Right lobe of liver (tissue), 6 donors: ENCODE measurements around the gene SEMA7A. TPM values are rescaled to one million over a fixed set of nuclear protein-coding genes. Genes with fewer than 3 reads are reported as not detected.

Experiments used
- ATAC-seq, 4 donors: fragments of 200-7000 bp; cut with Tn5 transposase; one replicate each; pipeline ENCODE4 v1.9.1; 2020; ENCODE audit warnings: mild to moderate bottlenecking in 4 of 4, moderate library complexity in 4 of 4
- DNase-seq, 3 donors: peaks; one replicate each; pipeline ENCODE4 v3.0.0-alpha.2; 2020
- H3K27ac ChIP-seq, 3 donors: fragments of 200-600 bp; one replicate each; pipeline ENCODE4 v1.8.0; 2022
- H3K27me3 ChIP-seq, 2 donors: fragments of 200-600 bp; one replicate each; pipeline ENCODE4 v1.8.0; 2022
- H3K36me3 ChIP-seq, 4 donors: fragments of 200-600 bp; sonication (generic) in 1 of 4; one replicate each; pipeline versions ENCODE4 v1.5.1 to v1.8.0; 2017 to 2022; ENCODE audit warnings: control low read depth in 1 of 4
- H3K4me1 ChIP-seq, 4 donors: fragments of 200-600 bp; sonication (generic) in 1 of 4; one replicate each; pipeline versions ENCODE4 v1.5.1 to v1.8.0; 2017 to 2022; ENCODE audit warnings: control low read depth in 1 of 4
- H3K4me3 ChIP-seq, 3 donors: fragments of 200-600 bp; one replicate each; pipeline ENCODE4 v1.8.0; 2022
- H3K9me3 ChIP-seq, 4 donors: fragments of 200-600 bp; sonication (generic) in 1 of 4; one replicate each; pipeline versions ENCODE4 v1.5.1 to v1.8.0; 2017 to 2022; ENCODE audit warnings: control low read depth in 1 of 4
- CTCF ChIP-seq, 4 donors: fragments of 200-600 bp in 3 of 4; fragments of 450-650 bp in 1 of 4; IDR thresholded peaks; one replicate each; pipeline versions ENCODE4 v1.5.1 to v1.8.0; 2016 to 2022; ENCODE audit warnings: antibody characterized with exemption in 4 of 4, mild to moderate bottlenecking in 2 of 4
- POLR2A ChIP-seq: fragments of 450-650 bp; IDR thresholded peaks from one replicate; pipeline ENCODE4 v1.6.1; 2017; ENCODE audit warnings: antibody characterized with exemption, mild to moderate bottlenecking
- WGBS: methylation state at CpG from one replicate; pipeline ENCODE4 v1.1.6; 2018; ENCODE audit warnings: low coverage, low lambda C conversion rate; ENCODE audit not compliant: insufficient coverage; ENCODE audit errors: missing lambda C conversion rate; 5-methylcytosine and 5-hydroxymethylcytosine counted together
- intact Hi-C, 2 donors: fragments of 100-400 bp; cut with DNase I; formaldehyde crosslinking; loops; one replicate each; pipeline versions ENCODE4 v1.11.2 to v1.14.1; 2022
- total RNA-seq, 6 experiments: library from RNA; depleted of rRNA in 2 of 6; stranded (reverse); fragments of >200 nt in 2 of 6; fragmentation: NEBNext Ultra II Directional in 3 of 6; extraction: Animal tissue kit (Norgen Biotek cat#: 25700) in 3 of 6; gene quantifications; one replicate each; pipeline versions ENCODE4 v1.1.0 to v1.2.4, GENCODE V29; 2016 to 2023
- donor health status: DM: no; HTN: yes; CAD: no.
- donor health status: DM: no; HTN: no; CAD: no.
- donor health status: DM: no; HTN: no; CAD: no.
- donor health status: DM: no; HTN: yes; CAD: no.
- donor health status: DM: no; HTN: yes; CAD: no.

SEMA7A gene
- total RNA-seq, 6 experiments from 2014 or later, result 0.42 to 2.4 (median 1.1) TPM

GRCh38 chr15:74421302-74422245 is 12.2 kb downstream of the SEMA7A start:
- ATAC-seq (no peak), DNase-seq (no peak)
- 81% methylated on average over 8 of the region's 20 CpGs for WGBS
- no peaks in the 10 kb centered on the region for H3K4me1 ChIP-seq
- H3K36me3 ChIP-seq, result no peaks in the 10 kb centered on the region
- no peaks in the 10 kb centered on the region for H3K27me3 ChIP-seq
- H3K4me3 ChIP-seq, result no peak overlapping the region
- TF ChIP-seq POLR2A (no peak), CTCF (IDR thresholded peaks at IDR 0.05) (no peak)
- no peaks in the 10 kb centered on the region for H3K9me3 ChIP-seq
- no peak overlapping the region for H3K27ac ChIP-seq
- intact Hi-C loops, result no loop called here

- ATAC-seq, result peak in 2 of 4 donors; percentile 33 to 43
- Histone ChIP-seq H3K4me3 (no peak overlapping the region), H3K27me3 (no peaks in the 10 kb centered on the region), H3K4me1 (no peaks in the 10 kb centered on the region), H3K27ac (no peak overlapping the region), H3K9me3 (no peaks in the 10 kb centered on the region), H3K36me3 (no peaks in the 10 kb centered on the region)
- intact Hi-C loops, result no loop called here
- no peak for DNase-seq
- TF ChIP-seq CTCF (IDR thresholded peaks at IDR 0.05), result no peak
- TF ChIP-seq POLR2A, result no peak
- WGBS, result 57% methylated on average over 3 of the region's 10 CpGs
Measured at GRCh38 chr15:74420193-74420905, 13.4 kb downstream of the SEMA7A start.

GRCh38 chr15:74419432-74419831 is 14.3 kb downstream of the SEMA7A start:
- H3K27me3 ChIP-seq, result no peaks in the 10 kb centered on the region
- TF ChIP-seq CTCF (IDR thresholded peaks at IDR 0.05) (no peak), POLR2A (no peak)
- 92% methylated on average over 2 of the region's 4 CpGs for WGBS
- intact Hi-C loops, result no loop called here
- H3K4me3 ChIP-seq, result no peak overlapping the region
- H3K27ac ChIP-seq, result no peak overlapping the region
- H3K4me1 ChIP-seq, result no peaks in the 10 kb centered on the region
- DNase-seq (no peak), ATAC-seq (no peak)
- no peaks in the 10 kb centered on the region for H3K9me3 ChIP-seq
- H3K36me3 ChIP-seq, result no peaks in the 10 kb centered on the region

- TF ChIP-seq POLR2A (no peak), CTCF (IDR thresholded peaks at IDR 0.05) (no peak)
- Histone ChIP-seq H3K4me3 (no peak overlapping the region), H3K27ac (no peak overlapping the region), H3K36me3 (no peaks in the 10 kb centered on the region), H3K4me1 (no peaks in the 10 kb centered on the region), H3K9me3 (no peaks in the 10 kb centered on the region), H3K27me3 (no peaks in the 10 kb centered on the region)
- 38% methylated on average over 4 of the region's 16 CpGs for WGBS
- DNase-seq, result peak in 1 of 3 donors; percentile 54
- peak; percentile 59 to 86 (median 66) for ATAC-seq
- intact Hi-C loops, result no loop called here
Measured at GRCh38 chr15:74418575-74419338, 15.0 kb downstream of the SEMA7A start.
